ENCODE measurements around the gene ATAD3B.
"Not testable (repeated sequence)": the region's sequence is repeated elsewhere in the genome, so short reads cannot be mapped to it uniquely, and the experiment has no call there.

The ATAD3B gene

DNA sequence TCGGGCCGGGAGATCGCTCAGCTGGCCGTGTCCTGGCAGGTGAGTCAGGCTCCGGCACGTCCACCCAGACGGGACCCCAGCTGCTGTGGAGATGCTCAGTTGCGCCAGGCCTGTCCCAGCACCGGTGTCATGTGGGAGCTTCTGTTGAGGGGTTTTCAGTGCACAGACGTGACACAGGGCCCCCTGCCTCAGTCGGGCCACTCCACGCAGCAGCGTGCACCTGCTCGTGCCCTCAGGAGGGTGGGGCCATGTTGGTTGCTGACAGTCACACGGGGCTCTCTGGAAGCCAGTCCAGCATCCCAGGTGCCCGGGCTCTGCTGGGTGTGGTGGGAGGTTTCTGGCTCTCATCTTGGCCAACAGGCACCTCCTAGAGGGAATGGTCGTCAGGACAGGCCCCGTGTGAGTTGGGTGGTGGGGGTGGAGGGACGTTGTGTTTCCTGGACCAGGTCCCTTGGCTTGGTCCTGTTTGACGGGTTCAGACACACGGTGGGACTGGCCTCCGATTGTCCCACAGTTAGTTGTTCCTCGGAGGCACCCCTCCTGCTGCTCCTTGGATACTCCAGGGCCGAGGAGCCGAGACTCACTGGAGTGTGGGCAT, 19.2 kb downstream of the ATAD3B start:
- no peak for DNase-seq (ENCODE audit: low read depth in 2 of 2)
- H3K4me3 ChIP-seq (replicated peaks in 1 of 2; ENCODE audit: low read depth in 2 of 2, low read length in 2 of 2) = no peak overlapping the region
- TF ChIP-seq, protein P1, sequence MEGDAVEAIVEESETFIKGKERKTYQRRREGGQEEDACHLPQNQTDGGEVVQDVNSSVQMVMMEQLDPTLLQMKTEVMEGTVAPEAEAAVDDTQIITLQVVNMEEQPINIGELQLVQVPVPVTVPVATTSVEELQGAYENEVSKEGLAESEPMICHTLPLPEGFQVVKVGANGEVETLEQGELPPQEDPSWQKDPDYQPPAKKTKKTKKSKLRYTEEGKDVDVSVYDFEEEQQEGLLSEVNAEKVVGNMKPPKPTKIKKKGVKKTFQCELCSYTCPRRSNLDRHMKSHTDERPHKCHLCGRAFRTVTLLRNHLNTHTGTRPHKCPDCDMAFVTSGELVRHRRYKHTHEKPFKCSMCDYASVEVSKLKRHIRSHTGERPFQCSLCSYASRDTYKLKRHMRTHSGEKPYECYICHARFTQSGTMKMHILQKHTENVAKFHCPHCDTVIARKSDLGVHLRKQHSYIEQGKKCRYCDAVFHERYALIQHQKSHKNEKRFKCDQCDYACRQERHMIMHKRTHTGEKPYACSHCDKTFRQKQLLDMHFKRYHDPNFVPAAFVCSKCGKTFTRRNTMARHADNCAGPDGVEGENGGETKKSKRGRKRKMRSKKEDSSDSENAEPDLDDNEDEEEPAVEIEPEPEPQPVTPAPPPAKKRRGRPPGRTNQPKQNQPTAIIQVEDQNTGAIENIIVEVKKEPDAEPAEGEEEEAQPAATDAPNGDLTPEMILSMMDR (IDR thresholded peaks at IDR 0.05; ENCODE audit: low read depth, low read length) = no peak

DNA sequence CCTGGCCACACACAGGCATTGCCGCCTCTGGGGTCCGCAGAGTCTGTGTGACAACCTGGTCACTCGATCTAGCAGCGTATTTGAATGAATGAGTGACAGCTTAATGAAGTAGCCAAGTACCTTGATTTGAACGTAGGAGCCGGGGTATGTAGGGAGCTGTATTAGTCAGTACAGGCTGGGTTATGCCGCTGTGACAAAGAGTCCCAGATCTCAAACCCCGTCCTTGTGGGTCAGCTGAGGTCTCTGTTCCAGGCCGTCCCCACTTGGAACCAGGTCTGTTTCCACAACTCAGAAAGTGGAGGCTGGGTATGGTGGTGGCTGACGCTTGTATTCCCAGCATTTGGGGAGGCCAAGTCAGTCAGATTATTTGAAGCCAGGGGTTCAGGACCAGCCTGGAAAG, 20.0 kb downstream of the ATAD3B start:
- TF ChIP-seq, protein P1 (IDR thresholded peaks at IDR 0.05; ENCODE audit: low read depth, low read length) = no peak

DNA sequence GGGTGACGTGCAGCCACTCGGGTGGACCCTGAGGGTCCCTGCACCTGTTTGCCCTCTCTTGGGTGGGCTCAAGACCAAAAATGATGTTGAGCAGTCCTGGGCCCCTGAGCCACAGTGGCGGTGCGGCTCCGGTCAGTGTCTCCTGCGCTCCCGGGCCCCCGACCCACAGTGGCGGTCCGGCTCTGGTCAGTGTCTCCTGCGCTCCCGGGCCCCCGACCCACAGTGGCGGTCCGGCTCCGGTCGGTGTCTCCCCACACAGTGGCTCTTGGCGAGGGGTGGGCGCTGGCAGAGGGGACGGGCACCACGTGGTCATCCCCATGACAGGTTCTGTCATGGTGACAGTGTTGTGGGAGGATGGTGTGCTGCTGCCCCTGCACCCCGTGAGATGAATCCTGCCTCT, 22.7 kb downstream of the ATAD3B start:
- not testable (repeated sequence) for H3K4me3 ChIP-seq (replicated peaks in 1 of 2; ENCODE audit: low read depth in 2 of 2, low read length in 2 of 2); DNase-seq (ENCODE audit: low read depth in 2 of 2)

More for the DNA sequence above, 20.0 kb downstream of the ATAD3B start:
- DNase-seq (ENCODE audit: low read depth in 2 of 2) = no peak
- H3K4me3 ChIP-seq (replicated peaks in 1 of 2; ENCODE audit: low read depth in 2 of 2, low read length in 2 of 2) = no peak overlapping the region

DNA sequence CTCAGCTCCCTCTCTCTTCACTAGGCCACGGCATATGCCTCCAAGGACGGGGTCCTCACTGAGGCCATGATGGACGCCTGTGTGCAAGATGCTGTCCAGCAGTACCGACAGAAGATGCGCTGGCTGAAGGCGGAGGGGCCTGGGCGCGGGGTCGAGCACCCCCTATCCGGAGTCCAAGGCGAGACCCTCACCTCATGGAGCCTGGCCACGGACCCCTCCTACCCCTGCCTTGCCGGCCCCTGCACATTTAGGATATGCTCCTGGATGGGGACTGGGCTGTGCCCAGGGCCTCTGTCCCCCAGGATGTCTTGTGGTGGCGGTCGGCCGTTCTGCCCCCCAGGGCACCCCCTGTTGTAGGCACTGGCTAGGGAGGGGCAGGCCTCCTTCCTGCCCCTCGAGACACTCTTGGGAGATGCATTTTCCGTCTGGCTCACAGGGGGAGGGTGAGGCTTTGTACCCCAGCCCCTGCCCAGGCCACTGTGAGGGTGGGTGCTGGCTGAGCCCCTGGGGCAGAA, 24.0 kb downstream of the ATAD3B start:
- not testable (repeated sequence) for DNase-seq (ENCODE audit: low read depth in 2 of 2); H3K4me3 ChIP-seq (replicated peaks in 1 of 2; ENCODE audit: low read depth in 2 of 2, low read length in 2 of 2)

DNA sequence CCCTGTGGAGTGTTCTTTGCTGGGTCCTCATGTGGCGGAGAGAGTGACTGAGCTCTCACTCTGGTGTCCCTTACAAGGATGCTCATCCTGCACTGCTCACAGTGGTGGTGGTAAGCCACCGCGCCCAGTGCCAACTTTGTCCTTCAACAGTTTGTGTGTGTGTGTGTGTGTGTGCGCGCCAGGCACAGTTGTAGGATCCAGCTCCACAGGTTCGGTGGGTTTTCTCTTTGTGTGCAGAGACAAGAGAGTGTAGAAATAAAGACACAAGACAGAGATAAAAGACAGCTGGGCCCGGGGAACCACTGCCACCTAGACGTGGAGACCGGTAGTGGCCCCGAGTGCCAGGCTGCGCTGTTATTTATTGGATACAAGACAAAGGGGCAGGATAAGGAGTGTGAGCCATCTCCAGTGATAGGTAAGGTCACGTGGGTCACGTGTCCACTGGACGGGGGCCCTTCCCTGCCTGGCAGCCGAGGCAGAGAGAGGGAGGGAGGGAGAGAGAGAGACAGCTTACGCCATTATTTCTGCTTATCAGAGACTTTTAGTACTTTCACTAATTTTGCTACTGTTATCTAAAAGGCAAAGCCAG, 33.3 kb downstream of the ATAD3B start:
- peak; percentile 71 for DNase-seq (ENCODE audit: low read depth in 2 of 2)
- TF ChIP-seq, protein P1 (IDR thresholded peaks at IDR 0.05; ENCODE audit: low read depth, low read length) = peak; percentile 70
- not testable (repeated sequence) for H3K4me3 ChIP-seq (replicated peaks in 1 of 2; ENCODE audit: low read depth in 2 of 2, low read length in 2 of 2)

DNA sequence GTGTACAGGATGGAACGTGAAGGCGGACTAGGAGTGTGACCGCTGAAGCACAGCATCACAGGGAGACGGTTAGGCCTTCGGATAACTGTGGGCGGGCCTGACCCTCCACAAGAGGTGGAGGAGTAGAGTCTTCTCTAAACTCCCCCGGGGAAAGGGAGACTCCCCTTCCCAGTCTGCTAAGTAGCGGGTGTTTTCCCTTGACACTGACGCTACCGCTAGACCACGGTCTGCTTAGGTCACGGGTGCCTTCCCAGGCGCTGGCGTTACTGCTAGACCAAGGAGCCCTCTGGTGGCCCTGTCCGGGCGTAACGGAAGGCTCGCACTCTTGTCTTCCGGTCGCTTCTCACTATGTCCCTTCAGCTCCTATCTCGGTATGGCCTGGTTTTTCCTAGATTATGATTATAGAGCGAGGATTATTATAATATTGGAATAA, 33.8 kb downstream of the ATAD3B start:
- DNase-seq (ENCODE audit: low read depth in 2 of 2) = peak in 1 of 2 donors; percentile 14
- TF ChIP-seq, protein P1 (IDR thresholded peaks at IDR 0.05; ENCODE audit: low read depth, low read length) = peak; percentile 22
- H3K4me3 ChIP-seq (replicated peaks in 1 of 2; ENCODE audit: low read depth in 2 of 2, low read length in 2 of 2) = not testable (repeated sequence)

DNA sequence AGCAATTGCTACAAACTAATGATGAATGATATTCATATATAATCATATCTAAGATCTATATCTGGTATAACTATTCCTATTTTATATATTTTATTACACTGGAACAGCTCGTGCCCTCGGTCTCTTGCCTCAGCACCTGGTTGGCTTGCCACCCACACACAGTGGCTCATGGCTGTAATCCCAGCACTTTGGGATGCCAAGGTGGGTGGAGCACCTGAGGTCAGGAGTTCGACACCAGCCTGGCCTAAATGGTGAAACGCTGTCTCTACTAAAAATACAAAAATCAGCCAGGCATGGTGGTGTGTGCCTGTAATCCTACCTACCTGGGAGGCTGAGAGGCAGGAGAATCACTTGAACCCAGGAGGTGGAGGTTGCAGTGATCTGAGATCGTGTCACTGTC, 34.2 kb downstream of the ATAD3B start:
- H3K4me3 ChIP-seq (replicated peaks in 1 of 2; ENCODE audit: low read depth in 2 of 2, low read length in 2 of 2); DNase-seq (ENCODE audit: low read depth in 2 of 2): not testable (repeated sequence)

DNA sequence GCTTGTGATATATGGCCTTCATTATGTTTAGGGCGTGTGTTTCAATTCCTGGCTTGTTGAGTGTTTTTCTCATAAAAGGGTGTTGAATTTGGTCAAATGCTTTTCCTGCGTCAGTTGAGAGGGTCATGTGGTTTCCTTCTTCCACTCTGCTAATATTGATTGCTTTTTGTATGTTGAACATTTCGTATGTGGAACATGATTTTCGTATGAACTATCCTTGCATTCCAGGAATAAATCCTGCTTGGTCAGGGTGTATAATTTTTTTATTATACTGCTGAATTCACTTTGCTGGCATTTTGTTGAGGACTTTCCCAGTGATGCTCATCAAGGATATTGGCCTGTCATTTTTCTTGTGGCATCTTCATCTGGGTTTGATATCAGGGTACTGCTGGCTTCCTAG, 35.7 kb downstream of the ATAD3B start:
- TF ChIP-seq, protein P1 (IDR thresholded peaks at IDR 0.05; ENCODE audit: low read depth, low read length) = no peak
- DNase-seq (ENCODE audit: low read depth in 2 of 2) = no peak
- H3K4me3 ChIP-seq (replicated peaks in 1 of 2; ENCODE audit: low read depth in 2 of 2, low read length in 2 of 2) = no peak overlapping the region

DNA sequence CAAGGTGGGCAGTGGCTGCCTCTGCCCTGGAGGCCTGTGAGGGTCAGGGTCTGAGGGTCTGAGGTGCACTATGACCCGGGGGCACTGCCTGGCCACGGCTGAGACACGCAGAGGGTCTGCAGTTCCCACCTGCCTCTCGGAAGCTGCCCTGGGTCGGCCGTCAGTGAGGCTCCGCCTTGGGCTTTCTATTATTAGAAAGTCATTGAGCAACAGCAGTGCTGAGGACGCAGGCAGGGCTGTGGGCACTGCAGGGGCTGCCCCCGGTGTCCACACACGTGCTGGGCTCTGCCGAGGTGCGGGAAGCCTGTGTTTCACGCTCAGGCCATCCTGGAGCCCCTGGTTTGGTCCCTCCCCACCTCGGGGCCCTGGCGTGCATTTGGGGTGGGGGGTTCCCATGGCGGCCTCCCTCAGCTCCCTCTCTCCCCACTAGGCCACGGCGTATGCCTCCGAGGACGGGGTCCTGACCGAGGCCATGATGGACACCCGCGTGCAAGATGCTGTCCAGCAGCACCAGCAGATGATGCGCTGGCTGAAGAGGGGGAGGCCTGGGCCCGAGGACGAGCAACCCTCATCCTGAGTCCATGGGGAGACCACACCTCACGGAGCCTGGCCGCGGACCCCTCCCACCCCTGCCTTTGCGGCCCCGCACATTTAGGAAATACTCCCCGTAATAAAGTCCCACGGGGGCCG, 37.4 kb downstream of the ATAD3B start:
- not testable (repeated sequence) for DNase-seq (ENCODE audit: low read depth in 2 of 2); H3K4me3 ChIP-seq (replicated peaks in 1 of 2; ENCODE audit: low read depth in 2 of 2, low read length in 2 of 2)

DNA sequence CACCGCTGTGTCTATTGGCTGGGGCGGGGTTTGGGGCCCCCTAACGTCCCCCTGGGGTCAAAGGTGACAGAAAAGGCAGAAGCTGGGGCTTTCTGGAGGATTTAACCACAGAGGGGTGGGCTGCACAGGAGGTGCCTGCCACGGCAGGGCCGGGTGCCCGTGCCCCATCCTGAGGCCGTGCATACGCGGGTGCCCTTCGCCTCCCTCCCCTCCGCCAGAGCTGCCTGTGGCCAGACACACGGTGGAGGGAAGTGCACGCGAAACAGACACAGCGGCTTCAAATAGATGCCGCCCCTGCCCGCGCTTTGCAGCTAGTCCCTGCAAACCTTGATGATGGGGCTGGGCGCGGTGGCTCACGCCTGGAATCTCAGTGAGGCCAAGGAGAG, 37.9 kb downstream of the ATAD3B start:
- H3K4me3 ChIP-seq (replicated peaks in 1 of 2; ENCODE audit: low read depth in 2 of 2, low read length in 2 of 2); DNase-seq (ENCODE audit: low read depth in 2 of 2): not testable (repeated sequence)
